ENCODE results near the gene DARS1.
"Not testable (repeated sequence)": the region's sequence is repeated elsewhere in the genome, so short reads cannot be mapped to it uniquely, and the experiment has no call there.

Gene DARS1

DNA sequence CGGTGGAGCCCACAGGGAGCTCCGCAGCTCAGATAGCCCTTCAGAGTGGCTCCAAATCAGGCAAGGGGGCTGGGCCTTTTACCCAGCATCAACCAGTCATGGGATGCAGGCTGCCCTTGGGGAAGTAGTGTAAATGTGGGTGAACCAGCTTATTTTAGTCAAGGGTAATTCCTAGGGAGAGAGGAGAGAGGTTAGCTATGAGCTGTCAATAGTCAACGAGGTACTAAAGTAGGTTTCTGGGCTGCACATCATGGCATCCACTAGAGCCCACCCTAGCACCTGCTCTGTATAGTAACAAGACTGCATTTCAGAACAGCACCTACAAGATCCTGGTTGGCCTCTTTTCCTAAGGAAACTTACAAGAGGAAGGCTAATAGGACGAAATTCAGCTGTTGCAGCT lies 99.7 kb downstream of the DARS1 start:
- DNase-seq (ENCODE audit: low spot score): no peak

- no peak for DNase-seq (ENCODE audit: low spot score)
Measured at GRCh38 chr2:135882415-135882814, 103.0 kb downstream of the DARS1 start.

GRCh38 chr2:135876770-135877169 lies 108.7 kb downstream of the DARS1 start:
- not testable (repeated sequence) for DNase-seq (ENCODE audit: low spot score)

GRCh38 chr2:135876066-135876711 lies 109.2 kb downstream of the DARS1 start, which contains the start of gene MCM6:
MCM6 (minus strand) TSS chr2:135876443; CDS start chr2:135876365, 78 bp downstream.
- DNase-seq (ENCODE audit: low spot score): peak; percentile 99

GRCh38 chr2:135875491-135876065 lies 109.8 kb downstream of the DARS1 start:
- peak; percentile 74 for DNase-seq (ENCODE audit: low spot score)

DNA sequence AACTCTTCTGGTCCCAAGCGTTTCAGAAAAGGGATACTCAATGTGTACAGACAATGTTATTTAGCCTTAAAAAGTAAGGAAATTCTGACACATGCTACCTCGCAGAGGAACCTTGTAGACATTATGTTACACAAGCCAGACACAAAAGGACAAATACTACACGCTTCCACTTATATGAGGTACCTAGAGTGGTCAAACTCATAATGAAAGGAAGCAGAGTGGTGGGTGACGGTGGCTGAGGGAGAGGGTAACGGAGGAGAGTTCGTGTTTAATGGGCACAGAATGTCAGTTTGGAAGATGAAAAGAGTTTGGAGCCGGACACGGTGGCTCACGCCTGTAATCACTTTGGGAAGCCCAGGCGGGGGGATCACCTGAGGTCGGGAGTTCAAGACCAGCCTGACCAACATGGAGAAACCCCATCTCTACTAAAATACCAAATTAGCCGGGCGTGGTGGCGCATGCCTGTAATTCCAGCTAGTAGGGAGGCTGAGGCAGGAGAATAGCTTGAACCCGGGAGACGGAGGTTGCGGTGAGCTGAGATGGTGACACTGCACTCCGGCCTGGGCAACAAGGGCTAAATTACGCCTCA lies 110.6 kb downstream of the DARS1 start:
- DNase-seq (ENCODE audit: low spot score): no peak

DNA sequence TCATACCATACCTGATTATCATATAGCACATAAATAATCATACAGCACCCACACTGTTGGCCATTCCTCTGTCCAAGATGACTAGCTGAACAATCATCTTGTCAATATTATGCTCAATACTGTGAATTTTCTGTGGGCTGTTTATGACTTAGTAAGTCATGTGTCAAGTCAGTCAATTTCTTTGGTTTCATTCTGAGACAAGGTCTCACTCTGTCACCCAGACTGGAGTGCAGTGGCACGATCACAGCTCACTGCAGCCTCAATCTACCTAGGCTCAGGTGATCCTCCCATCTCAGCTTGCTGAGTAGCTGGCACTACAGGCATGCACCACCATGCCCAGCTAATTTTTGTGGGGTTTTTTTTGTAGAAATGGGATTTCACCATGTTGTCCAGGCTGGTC lies 114.9 kb downstream of the DARS1 start:
- no peak for DNase-seq (ENCODE audit: low spot score)

DNA sequence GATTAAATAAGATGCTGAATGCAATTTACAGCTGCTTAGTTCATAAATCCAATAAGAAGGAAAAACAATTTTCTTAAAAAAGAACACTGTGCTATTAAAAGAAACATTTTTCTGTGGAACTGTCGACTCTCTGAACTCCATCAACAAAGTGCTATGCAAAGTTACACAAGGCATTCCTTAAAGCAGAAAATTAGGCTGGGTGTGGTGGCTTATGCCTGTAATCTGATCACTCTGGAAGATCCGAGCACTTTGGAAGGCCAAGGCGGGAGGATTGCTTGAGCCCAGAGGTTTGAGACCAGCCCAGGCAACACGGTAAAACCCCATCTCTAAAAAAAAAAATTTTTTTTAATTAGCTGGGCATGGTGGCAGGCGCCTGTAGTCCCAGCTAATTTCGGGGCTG lies 122.2 kb downstream of the DARS1 start:
- DNase-seq (ENCODE audit: low spot score): no peak

DNA sequence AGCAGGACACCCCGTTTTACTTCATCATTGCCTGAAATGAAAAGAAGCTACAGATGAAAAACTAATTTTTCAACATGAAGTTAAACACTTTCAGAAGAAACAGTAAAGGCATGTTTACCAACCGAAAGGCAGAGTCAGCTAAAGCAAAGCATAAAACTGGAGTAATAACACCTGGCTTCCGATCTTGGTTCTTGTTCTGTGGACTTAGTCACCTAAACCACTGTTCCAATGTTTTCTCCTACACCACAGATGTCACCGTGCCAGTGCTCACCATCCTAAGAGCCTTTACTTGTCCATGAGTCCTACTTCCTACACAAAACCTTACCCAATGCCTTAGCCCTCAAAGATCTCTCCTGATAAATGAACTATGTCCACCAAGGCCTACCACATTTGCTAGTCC lies 122.7 kb downstream of the DARS1 start:
- DNase-seq (ENCODE audit: low spot score): no peak
